ENCODE data around the gene TFAP2D.

The TFAP2D gene

GRCh38 chr6:50708664-50709365 is 4.5 kb upstream of the TFAP2D start:
- ChIA-PET CTCF (no interaction called here), POLR2A (no interaction called here)
- Histone ChIP-seq H3K36me3 (ENCODE audit: control insufficient read depth in 2 of 2, insufficient read depth in 1 of 2, low read length in 2 of 2) (no peaks in the 10 kb centered on the region), H3K27ac (ENCODE audit: extremely low read depth, low read depth, low read length) (no peak overlapping the region), H3K4me1 (ENCODE audit: control insufficient read depth, insufficient read depth, low read length) (no peaks in the 10 kb centered on the region), H3K4me3 (ENCODE audit: low read depth, low read length) (no peak overlapping the region), H3K9me3 (ENCODE audit: control insufficient read depth, insufficient read depth, low read depth, low read length) (no peaks in the 10 kb centered on the region)
- TF ChIP-seq ZNF561 (tag by site-specific recombination; IDR thresholded peaks at IDR 0.05; ENCODE audit: borderline replicate concordance) (no peak), ZNF335 (tag by site-specific recombination; conservative IDR thresholded peaks at IDR 0.05) (no peak), ZNF354C (tag by site-specific recombination; IDR thresholded peaks at IDR 0.05; ENCODE audit: borderline replicate concordance, low read depth) (no peak), ZNF214 (tag by site-specific recombination; IDR thresholded peaks at IDR 0.05; ENCODE audit: borderline replicate concordance) (no peak), ZNF184 (tag by site-specific recombination; IDR thresholded peaks at IDR 0.05) (no peak), ZNF747 (tag by site-specific recombination; IDR thresholded peaks at IDR 0.05) (no peak), ZXDB (tag by site-specific recombination; IDR thresholded peaks at IDR 0.05) (no peak), ZNF174 (tag by site-specific recombination; IDR thresholded peaks at IDR 0.05) (no peak), SP7 (tag by site-specific recombination; IDR thresholded peaks at IDR 0.05) (no peak), ZNF302 (tag by site-specific recombination; IDR thresholded peaks at IDR 0.05; ENCODE audit: low read depth) (no peak), ZNF707 (tag by site-specific recombination; IDR thresholded peaks at IDR 0.05) (no peak), ZFP69B (tag by site-specific recombination; IDR thresholded peaks at IDR 0.05) (no peak)
- TF ChIP-seq, protein P1, sequence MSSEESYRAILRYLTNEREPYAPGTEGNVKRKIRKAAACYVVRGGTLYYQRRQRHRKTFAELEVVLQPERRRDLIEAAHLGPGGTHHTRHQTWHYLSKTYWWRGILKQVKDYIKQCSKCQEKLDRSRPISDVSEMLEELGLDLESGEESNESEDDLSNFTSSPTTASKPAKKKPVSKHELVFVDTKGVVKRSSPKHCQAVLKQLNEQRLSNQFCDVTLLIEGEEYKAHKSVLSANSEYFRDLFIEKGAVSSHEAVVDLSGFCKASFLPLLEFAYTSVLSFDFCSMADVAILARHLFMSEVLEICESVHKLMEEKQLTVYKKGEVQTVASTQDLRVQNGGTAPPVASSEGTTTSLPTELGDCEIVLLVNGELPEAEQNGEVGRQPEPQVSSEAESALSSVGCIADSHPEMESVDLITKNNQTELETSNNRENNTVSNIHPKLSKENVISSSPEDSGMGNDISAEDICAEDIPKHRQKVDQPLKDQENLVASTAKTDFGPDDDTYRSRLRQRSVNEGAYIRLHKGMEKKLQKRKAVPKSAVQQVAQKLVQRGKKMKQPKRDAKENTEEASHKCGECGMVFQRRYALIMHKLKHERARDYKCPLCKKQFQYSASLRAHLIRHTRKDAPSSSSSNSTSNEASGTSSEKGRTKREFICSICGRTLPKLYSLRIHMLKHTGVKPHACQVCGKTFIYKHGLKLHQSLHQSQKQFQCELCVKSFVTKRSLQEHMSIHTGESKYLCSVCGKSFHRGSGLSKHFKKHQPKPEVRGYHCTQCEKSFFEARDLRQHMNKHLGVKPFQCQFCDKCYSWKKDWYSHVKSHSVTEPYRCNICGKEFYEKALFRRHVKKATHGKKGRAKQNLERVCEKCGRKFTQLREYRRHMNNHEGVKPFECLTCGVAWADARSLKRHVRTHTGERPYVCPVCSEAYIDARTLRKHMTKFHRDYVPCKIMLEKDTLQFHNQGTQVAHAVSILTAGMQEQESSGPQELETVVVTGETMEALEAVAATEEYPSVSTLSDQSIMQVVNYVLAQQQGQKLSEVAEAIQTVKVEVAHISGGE (tag by site-specific recombination; conservative IDR thresholded peaks at IDR 0.05; ENCODE audit: low read depth) = no peak

- ChIA-PET POLR2A (no interaction called here), CTCF (no interaction called here)
- Histone ChIP-seq H3K36me3 (ENCODE audit: control insufficient read depth in 2 of 2, insufficient read depth in 1 of 2, low read length in 2 of 2) (no peaks in the 10 kb centered on the region), H3K4me1 (ENCODE audit: control insufficient read depth, insufficient read depth, low read length) (no peaks in the 10 kb centered on the region), H3K27ac (ENCODE audit: extremely low read depth, low read depth, low read length) (no peak overlapping the region), H3K4me3 (ENCODE audit: low read depth, low read length) (no peak overlapping the region), H3K9me3 (ENCODE audit: control insufficient read depth, insufficient read depth, low read depth, low read length) (no peaks in the 10 kb centered on the region)
- no peak for TF ChIP-seq YY2 (tag by site-specific recombination; IDR thresholded peaks at IDR 0.05)
- TF ChIP-seq ZNF514 (tag by site-specific recombination; IDR thresholded peaks at IDR 0.05) = no peak
- TF ChIP-seq, protein P2, sequence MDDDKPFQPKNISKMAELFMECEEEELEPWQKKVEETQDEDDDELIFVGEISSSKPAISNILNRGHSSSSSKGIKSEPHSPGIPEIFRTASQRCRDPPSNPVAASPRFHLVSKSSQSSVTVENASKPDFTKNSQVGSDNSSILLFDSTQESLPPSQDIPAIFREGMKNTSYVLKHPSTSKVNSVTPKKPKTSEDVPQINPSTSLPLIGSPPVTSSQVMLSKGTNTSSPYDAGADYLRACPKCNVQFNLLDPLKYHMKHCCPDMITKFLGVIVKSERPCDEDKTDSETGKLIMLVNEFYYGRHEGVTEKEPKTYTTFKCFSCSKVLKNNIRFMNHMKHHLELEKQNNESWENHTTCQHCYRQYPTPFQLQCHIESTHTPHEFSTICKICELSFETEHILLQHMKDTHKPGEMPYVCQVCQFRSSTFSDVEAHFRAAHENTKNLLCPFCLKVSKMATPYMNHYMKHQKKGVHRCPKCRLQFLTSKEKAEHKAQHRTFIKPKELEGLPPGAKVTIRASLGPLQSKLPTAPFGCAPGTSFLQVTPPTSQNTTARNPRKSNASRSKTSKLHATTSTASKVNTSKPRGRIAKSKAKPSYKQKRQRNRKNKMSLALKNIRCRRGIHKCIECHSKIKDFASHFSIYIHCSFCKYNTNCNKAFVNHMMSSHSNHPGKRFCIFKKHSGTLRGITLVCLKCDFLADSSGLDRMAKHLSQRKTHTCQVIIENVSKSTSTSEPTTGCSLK (tag by site-specific recombination; IDR thresholded peaks at IDR 0.05) = no peak
- TF ChIP-seq ZNF174 (tag by site-specific recombination; IDR thresholded peaks at IDR 0.05) = no peak
- TF ChIP-seq ZNF175 (tag by site-specific recombination; IDR thresholded peaks at IDR 0.05) = no peak
- no peak for TF ChIP-seq ZNF23 (tag by site-specific recombination; IDR thresholded peaks at IDR 0.05; ENCODE audit: borderline replicate concordance)
- TF ChIP-seq HOXC10 (CRISPR knock-in tag; IDR thresholded peaks at IDR 0.05) = no peak
- no peak for TF ChIP-seq ZNF549 (tag by site-specific recombination; IDR thresholded peaks at IDR 0.05)
- TF ChIP-seq REST (tag by site-specific recombination; IDR thresholded peaks at IDR 0.05) = no peak
- TF ChIP-seq ZNF792 (tag by site-specific recombination; IDR thresholded peaks at IDR 0.05) = no peak
- TF ChIP-seq ZNF10 (tag by site-specific recombination; IDR thresholded peaks at IDR 0.05) = no peak
- TF ChIP-seq ZNF785 (tag by site-specific recombination; IDR thresholded peaks at IDR 0.05) = no peak
- TF ChIP-seq KLF8 (tag by site-specific recombination; IDR thresholded peaks at IDR 0.05) = no peak
- TF ChIP-seq ZNF747 (tag by site-specific recombination; IDR thresholded peaks at IDR 0.05) = no peak
- TF ChIP-seq ZNF311 (tag by site-specific recombination; IDR thresholded peaks at IDR 0.05; ENCODE audit: borderline replicate concordance) = no peak
These were observed 4.0 kb upstream of the TFAP2D start for GRCh38 chr6:50709366-50709734.
